IPS-NIHi7 (cell line): ENCODE measurements around the gene ADPRHL1.

Experiments
- DNase-seq: peaks from one replicate; pipeline ENCODE4 v3.0.0; 2012; ENCODE audit warnings: mixed read lengths; ENCODE audit errors: extremely low spot score

The ADPRHL1 gene

DNA sequence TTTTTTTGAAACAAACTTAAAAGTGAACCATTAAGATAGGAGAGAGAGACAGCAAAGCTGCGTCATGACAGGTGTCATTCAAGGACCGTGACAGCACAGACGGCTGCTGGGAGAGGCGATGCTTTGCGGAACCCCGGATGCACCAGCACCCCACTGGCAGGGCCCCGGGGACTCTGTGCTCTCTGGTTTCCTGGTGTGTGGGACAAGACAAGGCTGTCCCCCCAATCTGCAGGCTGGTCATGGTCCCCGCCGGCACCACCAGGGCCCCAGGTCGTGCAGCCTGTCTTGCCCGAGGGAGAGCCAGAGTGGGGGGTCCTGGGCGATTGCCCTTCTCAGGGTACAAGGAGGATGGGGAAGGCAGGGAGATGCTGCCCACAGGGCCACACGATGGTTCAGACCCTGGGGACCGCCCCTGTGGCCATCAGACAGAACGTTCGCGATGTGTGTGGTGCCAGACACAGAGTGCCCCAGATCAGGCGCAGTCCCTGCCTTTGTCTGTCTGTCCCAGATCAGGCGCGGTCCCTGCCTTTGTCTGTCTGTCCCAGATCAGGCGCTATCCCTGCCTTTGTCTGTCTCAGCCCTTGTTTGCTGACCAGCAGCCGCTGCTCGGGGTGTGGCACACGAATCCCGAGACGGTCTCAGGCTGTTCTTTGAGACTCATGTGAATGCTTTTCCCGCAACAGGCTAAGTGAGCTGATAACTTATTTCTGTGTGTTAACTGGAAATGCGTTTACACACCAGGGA lies 36.1 kb downstream of the ADPRHL1 start:
- DNase-seq: no peak

GRCh38 chr13:113415825-113416224 lies 37.5 kb downstream of the ADPRHL1 start:
- no peak for DNase-seq

- DNase-seq: no peak
These were observed 38.3 kb downstream of the ADPRHL1 start for GRCh38 chr13:113415032-113415431.

DNA sequence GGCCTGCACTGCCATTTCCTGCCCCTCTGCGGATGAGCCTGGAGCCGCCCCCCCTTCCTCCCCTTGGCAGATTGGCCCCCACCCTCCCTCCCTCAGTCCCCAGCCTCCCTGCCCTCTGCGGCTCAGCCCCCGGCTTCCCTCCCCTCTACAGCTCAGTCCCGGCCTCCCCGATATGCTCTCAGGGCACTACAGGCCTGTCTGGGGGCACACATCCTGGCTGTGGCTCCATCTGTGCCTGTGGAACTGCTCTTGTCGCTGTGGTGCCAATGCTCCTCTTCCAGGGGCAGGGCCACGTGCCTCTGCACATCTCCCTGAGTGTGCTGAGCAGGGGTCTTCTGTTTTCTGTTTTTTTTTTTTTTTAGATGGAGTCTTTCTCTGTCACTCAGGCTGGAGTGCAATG lies 39.0 kb downstream of the ADPRHL1 start:
- DNase-seq: no peak

- DNase-seq: no peak
These were observed 39.4 kb downstream of the ADPRHL1 start for GRCh38 chr13:113413898-113414282.

GRCh38 chr13:113413178-113413897 lies 40.0 kb downstream of the ADPRHL1 start:
- no peak for DNase-seq

DNA sequence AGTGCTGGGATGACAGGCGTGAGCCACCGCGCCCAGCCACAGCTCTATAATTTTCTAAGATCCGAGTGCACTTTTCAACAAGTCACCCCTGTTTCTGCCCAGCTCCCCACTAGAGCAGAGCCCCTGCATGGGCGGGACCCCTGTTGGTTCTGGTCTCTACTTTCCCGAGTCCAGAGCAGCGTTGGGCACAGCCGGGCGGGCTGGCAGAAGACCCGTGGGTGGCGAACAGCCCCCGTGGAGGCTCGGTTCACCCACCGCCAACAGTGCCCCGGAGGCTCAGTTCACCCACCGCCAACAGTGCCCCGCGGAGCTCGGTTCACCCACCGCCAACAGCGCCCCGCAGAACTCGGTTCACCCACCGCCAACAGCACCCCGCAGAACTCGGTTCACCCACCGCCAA lies 40.8 kb downstream of the ADPRHL1 start:
- DNase-seq: no peak

DNA sequence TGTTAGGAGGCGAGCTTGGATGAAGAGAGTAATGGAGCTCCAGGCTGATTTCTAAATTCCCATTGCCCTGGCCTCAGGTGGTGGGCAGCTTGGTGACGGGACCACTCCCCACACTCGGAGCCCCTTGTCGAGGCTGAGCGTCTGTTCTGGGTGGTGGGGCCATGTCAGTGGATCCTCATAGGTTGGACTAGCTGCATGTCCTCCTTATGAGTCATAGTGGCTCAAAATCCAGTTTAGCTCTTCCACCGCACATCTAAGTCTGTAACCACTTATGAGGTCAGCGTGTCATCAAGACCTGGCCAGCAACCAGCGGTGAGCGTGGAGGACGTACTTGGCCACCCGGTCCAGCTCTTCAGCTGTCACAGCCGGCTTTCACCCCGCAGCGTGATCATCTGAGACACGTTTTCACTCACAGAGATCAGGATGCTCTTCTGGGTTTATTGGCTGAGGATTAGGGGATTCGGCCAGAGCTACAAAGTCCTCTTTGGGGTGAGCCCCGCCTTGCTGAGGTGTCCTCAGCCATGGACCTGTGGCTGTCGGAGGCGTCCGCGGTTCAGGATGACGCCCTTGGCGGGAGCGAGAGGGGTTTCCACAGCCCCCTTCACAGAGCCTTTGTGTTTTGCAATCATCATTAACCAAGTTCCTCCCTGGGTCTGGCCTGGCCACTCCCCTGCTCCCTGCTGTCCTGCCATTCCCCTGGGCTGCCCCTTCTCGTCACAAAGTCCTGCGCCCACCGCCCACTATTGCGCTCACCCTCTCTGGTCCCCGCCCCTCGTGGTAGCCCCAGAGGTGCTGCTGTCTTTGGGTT lies 41.9 kb downstream of the ADPRHL1 start:
- no peak for DNase-seq

DNA sequence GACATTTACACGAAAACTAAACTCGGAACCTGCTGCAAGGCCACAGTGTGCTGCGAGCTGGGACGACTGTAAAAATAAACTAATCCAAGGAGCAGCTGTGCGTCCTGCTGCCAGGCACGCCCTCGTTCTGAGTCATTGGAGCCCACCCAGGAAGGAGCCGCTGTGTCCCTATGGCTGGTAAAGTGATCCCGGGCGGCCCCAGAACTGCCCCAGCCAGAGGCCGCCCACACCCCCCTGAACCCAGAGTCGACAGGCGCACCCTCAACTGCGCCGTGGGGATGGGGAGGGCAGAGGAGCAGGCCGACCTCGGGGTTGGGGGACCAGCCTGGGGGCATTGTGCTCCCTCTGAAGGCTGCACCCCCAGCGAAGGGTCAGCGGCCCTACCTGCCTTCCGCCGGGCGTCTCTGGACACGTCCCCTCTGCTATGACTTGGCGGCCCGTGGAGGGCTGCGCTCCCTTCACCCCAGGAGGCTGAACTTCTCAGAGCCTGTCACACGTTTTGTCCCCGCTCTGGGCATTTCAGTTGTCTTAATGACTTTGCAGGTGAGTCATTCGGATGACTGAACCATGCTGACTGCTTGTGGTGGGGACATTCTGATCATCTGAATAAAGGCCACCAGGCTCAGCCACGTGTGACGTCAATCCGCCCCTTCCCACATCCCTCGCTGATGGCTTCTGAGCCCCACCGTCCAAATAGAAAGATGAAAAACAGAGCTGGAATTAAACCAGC lies 42.7 kb downstream of the ADPRHL1 start:
- DNase-seq: no peak

DNA sequence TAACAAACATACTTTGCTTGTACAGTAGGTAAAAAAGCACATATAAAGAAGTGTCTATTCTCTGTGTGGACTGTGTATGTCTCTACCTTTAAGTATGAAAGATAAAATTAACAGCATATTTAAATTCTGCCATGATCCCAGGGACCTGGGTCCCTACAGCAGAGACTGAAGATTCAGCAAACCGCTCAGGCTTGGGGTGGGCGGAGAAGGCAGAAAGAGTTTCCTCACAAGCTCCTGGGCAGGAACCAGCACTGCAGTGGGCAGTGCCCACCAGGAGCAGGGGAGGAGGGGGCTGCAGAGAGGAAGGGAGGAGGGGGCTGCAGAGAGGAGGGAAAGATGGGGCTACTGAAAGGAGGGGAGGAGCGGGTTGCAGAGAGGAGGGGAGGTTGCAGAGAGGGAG lies 44.7 kb downstream of the ADPRHL1 start:
- DNase-seq: no peak

- DNase-seq: no peak
These were observed 45.5 kb downstream of the ADPRHL1 start for GRCh38 chr13:113407531-113408393.

DNA sequence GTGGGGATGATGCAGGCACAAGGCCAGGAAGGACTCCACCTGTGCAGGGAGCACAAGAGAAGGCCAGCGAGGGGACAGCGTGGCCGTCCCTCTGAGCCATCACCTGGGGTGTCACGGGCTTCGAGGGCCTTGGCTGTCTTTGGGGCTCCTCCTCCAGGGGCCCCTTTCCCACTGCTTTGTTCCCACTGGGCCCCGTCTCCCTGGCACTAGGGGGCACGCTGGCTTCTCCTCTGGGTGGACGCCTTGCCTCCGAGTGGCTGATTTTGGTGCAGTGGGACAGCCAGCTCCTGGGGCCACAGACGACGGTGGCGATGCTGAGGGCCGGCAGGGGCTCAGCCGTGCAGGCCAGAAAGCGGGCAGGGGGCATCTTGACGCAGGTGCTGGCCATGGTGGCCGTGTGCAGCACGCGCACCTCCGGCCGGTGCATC lies 46.2 kb downstream of the ADPRHL1 start:
- no peak for DNase-seq

- DNase-seq: no peak
These were observed 46.8 kb downstream of the ADPRHL1 start for GRCh38 chr13:113406321-113407102.

GRCh38 chr13:113405481-113406300 lies 47.6 kb downstream of the ADPRHL1 start:
- no peak for DNase-seq

GRCh38 chr13:113404723-113405471 lies 48.4 kb downstream of the ADPRHL1 start:
- DNase-seq: no peak

- DNase-seq: no peak
These were observed 48.9 kb downstream of the ADPRHL1 start for GRCh38 chr13:113404366-113404722.

DNA sequence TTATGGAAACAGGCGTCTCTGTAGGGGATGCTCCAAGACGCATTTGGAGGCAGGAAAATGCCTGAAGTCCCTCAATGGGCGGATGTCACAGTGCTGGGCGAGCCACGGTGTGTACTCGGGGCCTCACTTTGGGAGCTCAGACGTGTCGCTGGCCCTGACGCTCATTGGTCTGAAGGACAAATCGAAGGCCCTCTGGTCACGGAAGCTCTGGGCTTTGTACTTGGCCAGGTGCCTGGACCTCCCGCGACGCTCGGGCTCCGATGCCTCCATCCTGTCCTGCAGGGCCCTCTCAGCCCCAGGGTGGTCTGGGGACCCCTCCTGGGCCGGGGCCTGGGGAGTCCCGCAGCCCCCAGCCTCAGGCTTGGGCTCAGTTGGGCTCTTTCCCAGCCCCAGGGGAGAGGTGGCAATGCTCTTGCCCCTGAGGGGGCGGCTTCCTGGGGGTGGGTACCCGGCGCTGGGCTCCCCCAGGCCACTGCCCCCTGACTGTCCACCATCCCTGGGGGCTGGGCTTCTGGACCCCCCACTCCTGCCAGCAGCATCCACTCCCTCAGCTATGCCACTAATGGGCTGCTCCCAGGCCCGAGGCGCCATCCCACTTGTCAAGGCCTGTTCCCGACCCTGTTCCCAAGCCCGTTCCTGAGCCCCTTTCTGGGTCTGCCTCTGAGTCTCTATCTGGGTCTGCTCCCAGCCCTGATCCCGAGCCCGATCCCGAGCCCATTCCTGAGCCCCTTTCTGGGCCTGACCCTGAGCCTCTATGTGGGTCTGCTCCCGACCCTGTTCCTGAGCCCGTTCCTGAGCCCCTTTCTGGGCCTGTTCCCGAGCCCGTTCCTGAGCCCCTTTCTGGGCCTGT lies 49.8 kb downstream of the ADPRHL1 start:
- no peak for DNase-seq
